CD4-positive, CD25-positive, alpha-beta regulatory T cell (primary cell): ENCODE data around the gene LDLRAD3. TPM values are rescaled to one million over a fixed set of nuclear protein-coding genes. Genes with fewer than 3 reads are reported as not detected.

Experiments
- ATAC-seq, 2 donors: fragments of 150-1000 bp; cut with Tn5 transposase; one replicate each; pipeline ENCODE4 v1.10.0; 2021; ENCODE audit warnings: low read depth in 2 of 2, moderate number of reproducible peaks in 2 of 2, moderate library complexity in 1 of 2
- DNase-seq, 3 donors: peaks; one replicate each; pipeline versions ENCODE4 v3.0.0 to v3.0.0-alpha.2; 2012 to 2022; ENCODE audit warnings: mixed read lengths in 1 of 3
- H3K27ac ChIP-seq: one replicate; pipeline ENCODE4 v1.7.0; 2013; ENCODE audit warnings: mild to moderate bottlenecking, low read length; ENCODE audit not compliant: insufficient read depth, poor library complexity, severe bottlenecking
- H3K27me3 ChIP-seq: one replicate; pipeline ENCODE4 v1.7.0; 2013; ENCODE audit warnings: low read length; ENCODE audit not compliant: control insufficient read depth, insufficient read depth
- H3K36me3 ChIP-seq: one replicate; pipeline ENCODE4 v1.7.0; 2013; ENCODE audit warnings: mild to moderate bottlenecking, low read length, moderate library complexity; ENCODE audit not compliant: control insufficient read depth, insufficient read depth
- H3K4me1 ChIP-seq: 2 replicates; pipeline ENCODE4 v1.7.0; 2013; ENCODE audit warnings: mild to moderate bottlenecking, low read length; ENCODE audit not compliant: insufficient read depth, control insufficient read depth, poor library complexity, severe bottlenecking
- H3K4me3 ChIP-seq: one replicate; pipeline ENCODE4 v1.7.0; 2013; ENCODE audit warnings: low read depth, mild to moderate bottlenecking, low read length, moderate library complexity
- H3K9me3 ChIP-seq, 2 experiments: 1 replicate in 1 of 2; 2 replicates in 1 of 2; pipeline ENCODE4 v1.7.0; 2013; ENCODE audit warnings: low read length in 2 of 2, mild to moderate bottlenecking in 1 of 2, moderate library complexity in 1 of 2; ENCODE audit not compliant: control insufficient read depth in 2 of 2
- H3K27ac Mint-ChIP-seq, 3 donors: one replicate each; pipeline ENCODE4 v1.8.0; 2020 to 2022; ENCODE audit warnings: mild to moderate bottlenecking in 3 of 3, mixed read lengths in 3 of 3, moderate library complexity in 2 of 3
- H3K27me3 Mint-ChIP-seq: one replicate; pipeline ENCODE4 v1.8.0; 2022; ENCODE audit warnings: mild to moderate bottlenecking, mixed read lengths
- H3K36me3 Mint-ChIP-seq: one replicate; pipeline ENCODE4 v1.8.0; 2020; ENCODE audit warnings: mixed read lengths
- H3K4me1 Mint-ChIP-seq, 4 donors: one replicate each; pipeline ENCODE4 v1.8.0; 2020 to 2022; ENCODE audit warnings: mixed read lengths in 4 of 4, mild to moderate bottlenecking in 1 of 4
- H3K4me3 Mint-ChIP-seq, 4 donors: one replicate each; pipeline ENCODE4 v1.8.0; 2020 to 2022; ENCODE audit warnings: mild to moderate bottlenecking in 4 of 4, mixed read lengths in 4 of 4, moderate library complexity in 3 of 4
- H3K9me3 Mint-ChIP-seq, 7 donors: one replicate each; pipeline ENCODE4 v1.8.0; 2020 to 2022; ENCODE audit warnings: mixed read lengths in 7 of 7, mild to moderate bottlenecking in 3 of 7, moderate library complexity in 2 of 7
- polyA plus RNA-seq, 4 donors: library from polyadenylated mRNA; unstranded; fragments of 300-500 nt; fragmentation: Illumina TruSeq; gene quantifications; one replicate each; pipeline ENCODE4 v1.2.3, GENCODE V29; 2021
- total RNA-seq: library from RNA; stranded (reverse); gene quantifications from one replicate; pipeline ENCODE4 v1.2.3, GENCODE V29; 2022

LDLRAD3 gene
- total and polyA plus RNA-seq, 5 donors from 2014 or later: 0.06 TPM; not detected in 4

DNA sequence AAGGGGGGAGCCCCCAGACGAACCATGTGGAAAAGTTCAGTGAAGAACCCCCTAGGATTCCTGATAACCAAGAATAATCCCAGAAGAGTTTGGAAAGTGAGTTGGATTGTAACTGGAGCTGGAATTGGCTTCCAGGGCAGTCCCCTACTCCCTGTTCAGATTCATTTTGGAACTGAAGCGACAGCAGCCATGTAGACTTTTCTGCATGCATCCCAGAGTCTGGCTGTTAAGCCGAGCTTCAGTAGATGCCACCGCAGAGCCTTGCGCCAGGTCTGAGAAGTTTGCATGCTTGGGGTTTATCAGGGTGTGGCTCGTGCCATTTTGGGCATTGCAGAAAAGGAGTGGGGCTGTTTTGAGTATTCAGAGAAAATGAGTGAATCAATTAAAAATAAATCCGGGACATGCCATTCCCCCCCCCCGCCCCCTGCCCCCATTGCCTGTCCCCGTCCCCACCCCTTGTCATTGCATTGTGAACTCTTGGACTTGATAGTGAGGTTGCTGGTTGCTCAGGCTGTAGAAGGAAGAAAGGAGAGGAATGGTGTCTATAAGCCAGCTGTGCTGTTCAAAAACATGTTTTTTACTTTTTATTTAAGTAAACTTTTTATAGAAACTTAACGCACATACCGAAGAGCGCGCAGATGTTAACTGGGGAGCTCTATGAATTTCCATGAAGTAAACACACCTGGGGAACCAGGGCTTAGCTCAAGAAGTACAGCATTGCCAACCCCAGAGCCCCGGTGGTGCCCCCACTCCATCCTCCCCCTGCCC, 71.2 kb downstream of the LDLRAD3 start:
- H3K4me1 ChIP-seq: no peaks in the 10 kb centered on the region
- H3K27me3 Mint-ChIP-seq: no peaks in the 10 kb centered on the region
- H3K36me3 Mint-ChIP-seq: no peaks in the 10 kb centered on the region
- no peak overlapping the region for H3K27ac Mint-ChIP-seq
- peaks cover 0 to 2% (median 0%) of the 10 kb centered on the region in 7 donors for H3K9me3 Mint-ChIP-seq
- DNase-seq: no peak
- H3K36me3 ChIP-seq: no peaks in the 10 kb centered on the region
- no peak overlapping the region for H3K27ac ChIP-seq
- no peak overlapping the region for H3K4me3 Mint-ChIP-seq
- H3K4me3 ChIP-seq: no peak overlapping the region
- no peaks in the 10 kb centered on the region for H3K27me3 ChIP-seq
- no peaks in the 10 kb centered on the region for H3K9me3 ChIP-seq
- no peaks in the 10 kb centered on the region for H3K4me1 Mint-ChIP-seq
- ATAC-seq: no peak

- H3K36me3 Mint-ChIP-seq: no peaks in the 10 kb centered on the region
- ATAC-seq: no peak
These were observed 71.9 kb downstream of the LDLRAD3 start for GRCh38 chr11:36015799-36016198.

DNA sequence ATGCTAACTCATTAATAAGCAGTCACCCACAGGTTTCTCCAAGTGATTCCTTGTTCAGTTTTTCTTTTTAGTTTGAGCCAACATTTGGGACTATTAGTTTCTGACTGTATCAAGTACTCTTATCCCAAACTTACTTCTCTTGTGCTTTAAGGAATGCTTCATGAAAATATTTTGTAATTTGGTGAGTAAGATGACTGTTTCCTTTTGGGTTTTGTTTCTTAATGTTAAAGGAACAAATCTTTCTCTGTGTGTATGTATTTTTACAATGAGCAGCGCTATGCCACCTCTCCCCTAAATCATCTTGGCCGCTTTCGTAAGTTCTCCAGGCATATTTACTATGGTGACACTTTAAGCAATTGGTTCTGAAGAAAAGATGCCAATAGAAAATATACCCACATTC, 72.4 kb downstream of the LDLRAD3 start:
- H3K36me3 Mint-ChIP-seq: no peaks in the 10 kb centered on the region
- Histone ChIP-seq H3K4me1 (no peaks in the 10 kb centered on the region), H3K9me3 (no peaks in the 10 kb centered on the region), H3K27ac (no peak overlapping the region), H3K36me3 (no peaks in the 10 kb centered on the region), H3K4me3 (no peak overlapping the region), H3K27me3 (no peaks in the 10 kb centered on the region)
- no peak overlapping the region for H3K4me3 Mint-ChIP-seq
- H3K4me1 Mint-ChIP-seq: no peaks in the 10 kb centered on the region
- DNase-seq (no peak), ATAC-seq (no peak)
- no peaks in the 10 kb centered on the region for H3K9me3 Mint-ChIP-seq
- H3K27me3 Mint-ChIP-seq: no peaks in the 10 kb centered on the region
- H3K27ac Mint-ChIP-seq: no peak overlapping the region

More at GRCh38 chr11:36015799-36016198, 71.9 kb downstream of the LDLRAD3 start:
- no peaks in the 10 kb centered on the region for H3K27me3 Mint-ChIP-seq
- H3K27me3 ChIP-seq: no peaks in the 10 kb centered on the region
- H3K36me3 ChIP-seq: no peaks in the 10 kb centered on the region
- H3K27ac Mint-ChIP-seq: no peak overlapping the region
- no peaks in the 10 kb centered on the region for H3K9me3 ChIP-seq
- H3K27ac ChIP-seq: no peak overlapping the region
- no peak for DNase-seq
- no peaks in the 10 kb centered on the region for H3K4me1 ChIP-seq
- H3K9me3 Mint-ChIP-seq: no peaks in the 10 kb centered on the region
- H3K4me3 ChIP-seq: no peak overlapping the region
- no peak overlapping the region for H3K4me3 Mint-ChIP-seq
- no peaks in the 10 kb centered on the region for H3K4me1 Mint-ChIP-seq

GRCh38 chr11:36016709-36017108, 72.8 kb downstream of the LDLRAD3 start:
- no peak for ATAC-seq
- Histone ChIP-seq H3K27me3 (no peaks in the 10 kb centered on the region), H3K4me1 (no peaks in the 10 kb centered on the region), H3K27ac (no peak overlapping the region), H3K4me3 (no peak overlapping the region), H3K36me3 (no peaks in the 10 kb centered on the region), H3K9me3 (no peaks in the 10 kb centered on the region)
- no peaks in the 10 kb centered on the region for H3K27me3 Mint-ChIP-seq
- H3K36me3 Mint-ChIP-seq: no peaks in the 10 kb centered on the region
- no peaks in the 10 kb centered on the region for H3K4me1 Mint-ChIP-seq
- H3K9me3 Mint-ChIP-seq: no peaks in the 10 kb centered on the region
- no peak overlapping the region for H3K4me3 Mint-ChIP-seq
- no peak overlapping the region for H3K27ac Mint-ChIP-seq
- DNase-seq: no peak

DNA sequence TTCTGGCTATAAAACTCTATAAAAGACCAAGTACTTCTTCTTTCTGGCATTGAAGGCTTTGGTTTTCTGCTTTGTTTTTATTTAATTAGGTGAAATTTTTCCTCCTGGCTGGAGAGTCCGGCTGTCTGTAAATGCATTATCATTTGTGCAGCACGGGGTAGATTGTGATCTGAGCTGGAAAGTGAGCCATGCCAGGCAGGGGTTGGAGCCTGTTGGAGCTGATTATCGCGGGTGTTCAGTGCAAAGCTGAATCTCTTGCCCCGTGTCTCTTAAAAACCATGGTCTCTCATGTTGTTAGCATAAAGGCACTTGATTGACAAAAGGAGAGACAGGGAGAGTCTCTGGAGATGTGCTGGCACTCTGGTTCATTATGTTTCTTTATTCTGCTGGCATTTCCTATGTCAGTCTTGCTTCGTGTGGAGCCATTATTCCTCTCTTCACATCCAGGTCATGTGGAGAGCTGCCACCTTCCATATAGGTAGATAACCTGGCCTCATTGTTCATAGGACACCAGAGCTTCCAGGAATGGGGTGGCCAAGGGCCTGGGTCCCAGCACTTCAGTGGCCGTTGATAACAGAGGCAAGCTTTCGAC, 75.2 kb downstream of the LDLRAD3 start:
- Mint-ChIP-seq H3K27ac (no peak overlapping the region), H3K9me3 (no peaks in the 10 kb centered on the region), H3K27me3 (no peaks in the 10 kb centered on the region), H3K4me1 (no peaks in the 10 kb centered on the region), H3K36me3 (no peaks in the 10 kb centered on the region), H3K4me3 (no peak overlapping the region)
- ATAC-seq (no peak), DNase-seq (no peak)
- H3K36me3 ChIP-seq: no peaks in the 10 kb centered on the region
- H3K4me1 ChIP-seq: no peaks in the 10 kb centered on the region
- no peak overlapping the region for H3K4me3 ChIP-seq
- H3K27ac ChIP-seq: no peak overlapping the region
- H3K27me3 ChIP-seq: no peaks in the 10 kb centered on the region
- H3K9me3 ChIP-seq: no peaks in the 10 kb centered on the region

GRCh38 chr11:36019722-36020121, 75.9 kb downstream of the LDLRAD3 start:
- H3K4me3 ChIP-seq: no peak overlapping the region
- H3K36me3 ChIP-seq: no peaks in the 10 kb centered on the region
- no peak overlapping the region for H3K4me3 Mint-ChIP-seq
- H3K27me3 Mint-ChIP-seq: no peaks in the 10 kb centered on the region
- no peak overlapping the region for H3K27ac Mint-ChIP-seq
- DNase-seq: no peak
- no peaks in the 10 kb centered on the region for H3K4me1 Mint-ChIP-seq
- H3K36me3 Mint-ChIP-seq: no peaks in the 10 kb centered on the region
- no peaks in the 10 kb centered on the region for H3K9me3 Mint-ChIP-seq
- H3K9me3 ChIP-seq: no peaks in the 10 kb centered on the region
- no peak overlapping the region for H3K27ac ChIP-seq
- no peaks in the 10 kb centered on the region for H3K27me3 ChIP-seq
- H3K4me1 ChIP-seq: no peaks in the 10 kb centered on the region
- ATAC-seq: no peak

- Mint-ChIP-seq H3K27ac (no peak overlapping the region), H3K4me1 (no peaks in the 10 kb centered on the region), H3K4me3 (no peak overlapping the region), H3K27me3 (no peaks in the 10 kb centered on the region), H3K9me3 (peaks cover 0 to 4% (median 0%) of the 10 kb centered on the region in 7 donors), H3K36me3 (no peaks in the 10 kb centered on the region)
- Histone ChIP-seq H3K4me3 (no peak overlapping the region), H3K4me1 (no peaks in the 10 kb centered on the region), H3K27ac (no peak overlapping the region), H3K36me3 (no peaks in the 10 kb centered on the region), H3K27me3 (no peaks in the 10 kb centered on the region), H3K9me3 (no peaks in the 10 kb centered on the region)
- DNase-seq: no peak
- no peak for ATAC-seq
These were observed 79.0 kb downstream of the LDLRAD3 start for GRCh38 chr11:36022882-36023281.

DNA sequence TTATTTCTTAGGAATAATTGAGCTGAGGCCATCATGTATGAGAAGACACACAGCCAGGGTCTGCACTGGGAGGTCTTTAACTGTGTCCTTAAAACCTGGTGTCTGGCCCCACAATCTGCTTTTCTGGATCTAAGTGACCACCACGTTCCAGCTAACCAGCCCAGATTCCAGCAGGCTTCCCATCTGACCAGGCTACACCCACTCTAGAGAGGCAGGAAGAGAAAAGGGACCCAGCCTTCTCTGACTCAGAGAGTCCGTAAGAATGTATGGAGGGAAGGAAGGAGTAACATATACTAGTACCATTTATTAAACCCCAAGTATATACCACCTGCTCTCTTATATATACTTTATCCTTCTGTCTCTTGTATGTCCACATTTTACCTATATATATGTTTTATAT, 80.1 kb downstream of the LDLRAD3 start:
- Histone ChIP-seq H3K27me3 (no peaks in the 10 kb centered on the region), H3K9me3 (no peaks in the 10 kb centered on the region), H3K36me3 (no peaks in the 10 kb centered on the region), H3K4me3 (no peak overlapping the region), H3K27ac (no peak overlapping the region), H3K4me1 (no peaks in the 10 kb centered on the region)
- ATAC-seq: no peak
- H3K9me3 Mint-ChIP-seq: peaks cover 0 to 4% (median 0%) of the 10 kb centered on the region in 7 donors
- H3K36me3 Mint-ChIP-seq: no peaks in the 10 kb centered on the region
- no peak for DNase-seq
- H3K27me3 Mint-ChIP-seq: no peaks in the 10 kb centered on the region
- H3K27ac Mint-ChIP-seq: no peak overlapping the region
- H3K4me1 Mint-ChIP-seq: no peaks in the 10 kb centered on the region
- no peak overlapping the region for H3K4me3 Mint-ChIP-seq
